ENCODE results near the gene KLC4.

KLC4 gene

GRCh38 chr6:43123461-43124314, 64.3 kb downstream of the KLC4 start:
- no peak for TF ChIP-seq CTCF (IDR thresholded peaks at IDR 0.05; ENCODE audit: extremely low read depth, missing control alignments)
- no peak for DNase-seq (ENCODE audit: low spot score)

- no peak for TF ChIP-seq CTCF (IDR thresholded peaks at IDR 0.05; ENCODE audit: extremely low read depth, missing control alignments)
- DNase-seq (ENCODE audit: low spot score): no peak
These were observed 65.0 kb downstream of the KLC4 start for GRCh38 chr6:43124481-43124880.

Data from GM20000 (cell line).